ENCODE data around the gene DHX35. TPM values are rescaled to one million over a fixed set of nuclear protein-coding genes. Genes with fewer than 3 reads are reported as not detected.
A peak's percentile ranks its signal among the peaks of the same experiment; 100 is the strongest.

Gene DHX35
- total and polyA plus RNA-seq, 2 of the 8 experiments (the other 6 are each of a cell fraction or from before 2014, with no cell fraction given): 21.9 to 27.7 TPM

GRCh38 chr20:38986663-38987062 lies 24.5 kb downstream of the DHX35 start:
- H2BK20ac ChIP-seq (ENCODE audit: low read length): no peak overlapping the region
- H3K23me2 ChIP-seq (ENCODE audit: low read depth, low read length): no peaks in the 10 kb centered on the region; the same call in 1 of the 2 replicates
- H3K4me2 ChIP-seq (ENCODE audit: insufficient read depth in 1 of 2, low read depth in 2 of 2, low read length in 2 of 2): no peak overlapping the region
- peak overlapping the region; percentile 42; the same call in 1 of the 2 replicates for H2BK5ac ChIP-seq (ENCODE audit: low read depth, low read length)
- H2BK15ac ChIP-seq (ENCODE audit: low read length): no peak overlapping the region
- H2AK5ac ChIP-seq (ENCODE audit: low read depth, low read length): no peak overlapping the region
- peaks cover 0 to 21% (median 3%) of the 10 kb centered on the region in 4 experiments; a peak in 2 of 8 replicates for H3K36me3 ChIP-seq (ENCODE audit: control insufficient read depth in 2 of 4, insufficient read depth in 4 of 4, low read length in 3 of 4)
- no peak overlapping the region for H3K4me3 ChIP-seq (ENCODE audit: extremely low read depth in 1 of 4, insufficient read depth in 2 of 4, low read depth in 3 of 4, low read length in 4 of 4)
- no peak overlapping the region for H4K5ac ChIP-seq (ENCODE audit: insufficient read length, low read depth, low read length)
- no peaks in the 10 kb centered on the region for H3K9me3 ChIP-seq (ENCODE audit: insufficient read depth in 2 of 2, low read depth in 1 of 2, low read length in 1 of 2)
- no peak for TF ChIP-seq PHF8 (conservative IDR thresholded peaks at IDR 0.05; ENCODE audit: low read depth, low read length)
- TF ChIP-seq CBX8 (IDR thresholded peaks at IDR 0.05; ENCODE audit: borderline replicate concordance, low read depth, low read length): no peak
- TF ChIP-seq GTF2F1 (IDR thresholded peaks at IDR 0.05; ENCODE audit: borderline replicate concordance, low read depth, low read length): no peak
- no peak for TF ChIP-seq POLR2AphosphoS5 (IDR thresholded peaks at IDR 0.05; ENCODE audit: low read depth, low read length)
- no peak for TF ChIP-seq JUN (IDR thresholded peaks at IDR 0.05; ENCODE audit: low read depth, low read length)
- TF ChIP-seq FOSL1 (IDR thresholded peaks at IDR 0.05; ENCODE audit: insufficient read depth, low read depth, low read length): no peak
- TF ChIP-seq POU5F1 (IDR thresholded peaks at IDR 0.05; ENCODE audit: low read depth, low read length): no peak
- no peak for TF ChIP-seq MAX (IDR thresholded peaks at IDR 0.05)
- TF ChIP-seq SP4 (IDR thresholded peaks at IDR 0.05; ENCODE audit: low read length): no peak
- no peak for TF ChIP-seq RFX5 (IDR thresholded peaks at IDR 0.05; ENCODE audit: borderline replicate concordance, low read depth, low read length)
- no peak for TF ChIP-seq MAFK (IDR thresholded peaks at IDR 0.05; ENCODE audit: low read depth, low read length)
- TF ChIP-seq KDM1A (IDR thresholded peaks at IDR 0.05; ENCODE audit: borderline replicate concordance, low read length): no peak
- TF ChIP-seq RAD21 (IDR thresholded peaks at IDR 0.05 in 1 of 2, conservative IDR thresholded peaks at IDR 0.05 in 1 of 2; ENCODE audit: low read depth in 2 of 2, low read length in 2 of 2): no peak
- TF ChIP-seq SIX5 (IDR thresholded peaks at IDR 0.05; ENCODE audit: low read depth, low read length): no peak
- no peaks in the 10 kb centered on the region for H3K27me3 ChIP-seq (replicated peaks in 1 of 4; ENCODE audit: control insufficient read depth in 3 of 4, extremely low read depth in 1 of 4, insufficient read depth in 3 of 4, low read length in 3 of 4)
- H3K18ac ChIP-seq (ENCODE audit: extremely low read depth, low read length): no peak overlapping the region
- no peaks in the 10 kb centered on the region for H3K79me1 ChIP-seq (ENCODE audit: low read depth, low read length)
- no peak for DNase-seq (ENCODE audit: low read depth in 1 of 2, low spot score in 2 of 2)
- no peak for FAIRE-seq
- H2BK12ac ChIP-seq (ENCODE audit: low read depth, low read length): no peak overlapping the region
- peaks cover 0 to 3% (median 0%) of the 10 kb centered on the region in 4 experiments; a peak in 2 of 7 replicates for H3K4me1 ChIP-seq (replicated peaks in 1 of 4; ENCODE audit: control insufficient read depth in 3 of 4, insufficient read depth in 4 of 4, low read length in 3 of 4)
- peak overlapping the region; percentile 14 for H3K4ac ChIP-seq (replicated peaks; ENCODE audit: insufficient read length, low read depth, low read length)
- CTCF ChIA-PET (ENCODE audit: partially characterized antibody): interaction anchor here (1.9 kb wide), 1 partner anchor 13 kb away, joined by 6 read pairs; no protein-coding TSS in a partner anchor
- no peak overlapping the region for H3K56ac ChIP-seq (replicated peaks; ENCODE audit: insufficient read length, low read depth, low read length)
- H3K79me2 ChIP-seq (ENCODE audit: control insufficient read depth in 1 of 2, insufficient read depth in 2 of 2, low read length in 2 of 2): no peaks in the 10 kb centered on the region
- no peaks in the 10 kb centered on the region for H4K20me1 ChIP-seq (replicated peaks in 1 of 2; ENCODE audit: control insufficient read depth in 1 of 2, insufficient read depth in 2 of 2, low read length in 2 of 2)
- H3K27ac ChIP-seq (ENCODE audit: low read depth, low read length): no peak overlapping the region
- no peak overlapping the region for H2BK120ac ChIP-seq (replicated peaks; ENCODE audit: low read depth, low read length)
- no peak overlapping the region for H4K8ac ChIP-seq (ENCODE audit: extremely low read depth, insufficient read depth, low read length)
- POLR2A ChIA-PET (ENCODE audit: partially characterized antibody): no interaction called here
- H2AFZ ChIP-seq (ENCODE audit: low read length): no peak overlapping the region
- no peak overlapping the region for H3K14ac ChIP-seq (ENCODE audit: insufficient read length)
- H3K9ac ChIP-seq (replicated peaks in 1 of 4; ENCODE audit: extremely low read depth in 1 of 4, low read depth in 3 of 4, low read length in 3 of 4): no peak overlapping the region
- H3K23ac ChIP-seq (ENCODE audit: insufficient read length): no peak overlapping the region
- no peak overlapping the region for H4K91ac ChIP-seq (replicated peaks; ENCODE audit: insufficient read length, low read length)
- 64% methylated on average over 2 of the region's 2 CpGs; no CpG with 5 or more reads in 1 of the 2 experiments for WGBS, 2 experiments (ENCODE audit: extremely low coverage in 1 of 2, insufficient coverage in 1 of 2, insufficient read length in 1 of 2, insufficient replicate concordance in 2 of 2, low coverage in 1 of 2, low lambda C conversion rate in 2 of 2, missing lambda C conversion rate in 1 of 2)
